B cell (primary cell): ENCODE results near the gene ABI3BP.

Source experiments
- EZH2 ChIP-seq: IDR thresholded peaks from 2 replicates; pipeline ENCODE4 v1.6.1; 2012; ENCODE audit warnings: borderline replicate concordance, low read depth, mild to moderate bottlenecking, moderate library complexity, low read length; ENCODE audit not compliant: insufficient read depth, poor library complexity, severe bottlenecking
- TF ChIP-seq, protein P1 (sequence below): fragments of 200-600 bp; IDR thresholded peaks from one replicate; pipeline ENCODE4 v1.8.0; 2022; ENCODE audit warnings: antibody characterized with exemption, mild to moderate bottlenecking

DNA sequence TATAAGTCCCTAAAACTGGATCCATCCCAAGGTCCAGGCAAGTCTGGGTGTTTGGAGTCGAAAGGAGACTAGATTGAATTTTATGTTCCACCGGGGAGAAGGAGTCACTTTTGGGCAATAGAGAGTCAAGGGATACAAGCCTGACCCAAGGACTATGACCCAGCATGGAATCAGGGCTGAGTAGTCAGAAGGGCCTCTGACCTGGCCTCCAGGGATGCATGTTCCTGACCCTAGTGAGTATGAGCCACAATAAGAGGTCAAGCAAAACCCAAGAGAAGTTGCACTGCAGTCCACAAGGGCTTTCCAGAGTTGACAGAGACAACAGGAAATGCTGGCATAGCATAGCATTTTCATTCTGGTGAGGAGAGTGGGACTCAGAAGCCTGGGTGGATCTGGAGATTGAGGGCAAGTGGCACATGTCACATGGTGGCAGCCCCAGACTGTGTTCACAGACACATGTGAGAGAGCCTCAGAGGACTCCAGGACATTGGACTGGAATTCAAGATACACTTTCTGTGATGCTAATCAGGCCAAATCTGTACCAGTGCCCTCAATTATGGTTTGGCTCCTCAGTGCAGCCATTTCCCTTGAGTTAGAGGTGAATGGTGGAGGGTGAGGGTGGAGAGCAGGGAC is 217.0 kb downstream of the ABI3BP start:
- TF ChIP-seq, protein P1, sequence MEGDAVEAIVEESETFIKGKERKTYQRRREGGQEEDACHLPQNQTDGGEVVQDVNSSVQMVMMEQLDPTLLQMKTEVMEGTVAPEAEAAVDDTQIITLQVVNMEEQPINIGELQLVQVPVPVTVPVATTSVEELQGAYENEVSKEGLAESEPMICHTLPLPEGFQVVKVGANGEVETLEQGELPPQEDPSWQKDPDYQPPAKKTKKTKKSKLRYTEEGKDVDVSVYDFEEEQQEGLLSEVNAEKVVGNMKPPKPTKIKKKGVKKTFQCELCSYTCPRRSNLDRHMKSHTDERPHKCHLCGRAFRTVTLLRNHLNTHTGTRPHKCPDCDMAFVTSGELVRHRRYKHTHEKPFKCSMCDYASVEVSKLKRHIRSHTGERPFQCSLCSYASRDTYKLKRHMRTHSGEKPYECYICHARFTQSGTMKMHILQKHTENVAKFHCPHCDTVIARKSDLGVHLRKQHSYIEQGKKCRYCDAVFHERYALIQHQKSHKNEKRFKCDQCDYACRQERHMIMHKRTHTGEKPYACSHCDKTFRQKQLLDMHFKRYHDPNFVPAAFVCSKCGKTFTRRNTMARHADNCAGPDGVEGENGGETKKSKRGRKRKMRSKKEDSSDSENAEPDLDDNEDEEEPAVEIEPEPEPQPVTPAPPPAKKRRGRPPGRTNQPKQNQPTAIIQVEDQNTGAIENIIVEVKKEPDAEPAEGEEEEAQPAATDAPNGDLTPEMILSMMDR: no peak
- TF ChIP-seq EZH2: no peak
